ENCODE measurements around the gene WDR81.

- TF ChIP-seq CTCF (conservative IDR thresholded peaks at IDR 0.05) = no peak
- no peak for TF ChIP-seq EZH2 (IDR thresholded peaks at IDR 0.05; ENCODE audit: low read depth)
These were observed 2.8 kb downstream of the WDR81 start for GRCh38 chr17:1727258-1727789.
